GM19193 (cell line): ENCODE results near the gene CENPO.
A peak's percentile ranks its signal among the peaks of the same experiment; 100 is the strongest.

Experiments used
- POLR2A ChIP-seq: IDR thresholded peaks from 4 replicates; pipeline ENCODE4 v1.6.1; 2011; ENCODE audit not compliant: insufficient read depth, insufficient read length; ENCODE audit errors: extremely low read depth

Gene CENPO

GRCh38 chr2:24792874-24793760 is at the start of gene CENPO, which contains the start of gene PTRHD1:
TSS of gene CENPO (plus strand) at chr2:24793425. CDS start at chr2:24793920, 495 bp downstream.
TSS of gene PTRHD1 (minus strand) at chr2:24793391. CDS start at chr2:24793377, 14 bp downstream.
- peak; percentile 89 for TF ChIP-seq POLR2A

GRCh38 chr2:24743924-24744323 is 49.3 kb upstream of the CENPO start:
- no peak for TF ChIP-seq POLR2A

- no peak for TF ChIP-seq POLR2A
Measured at GRCh38 chr2:24744356-24744755, 48.9 kb upstream of the CENPO start.

GRCh38 chr2:24745825-24746224 is 47.4 kb upstream of the CENPO start:
- TF ChIP-seq POLR2A: no peak

GRCh38 chr2:24747299-24747698 is 45.9 kb upstream of the CENPO start:
- no peak for TF ChIP-seq POLR2A

GRCh38 chr2:24749069-24749691 is 44.0 kb upstream of the CENPO start:
- no peak for TF ChIP-seq POLR2A

GRCh38 chr2:24754985-24755705 is 38.1 kb upstream of the CENPO start:
- no peak for TF ChIP-seq POLR2A

- TF ChIP-seq POLR2A: no peak
Measured at GRCh38 chr2:24756789-24757188, 36.4 kb upstream of the CENPO start.

- TF ChIP-seq POLR2A: no peak
Measured at GRCh38 chr2:24761866-24762265, 31.4 kb upstream of the CENPO start.

GRCh38 chr2:24762518-24762917 is 30.7 kb upstream of the CENPO start:
- no peak for TF ChIP-seq POLR2A

- TF ChIP-seq POLR2A: no peak
Measured at GRCh38 chr2:24763843-24764242, 29.4 kb upstream of the CENPO start.

GRCh38 chr2:24766609-24767008 is 26.6 kb upstream of the CENPO start:
- no peak for TF ChIP-seq POLR2A

GRCh38 chr2:24768013-24768412 is 25.2 kb upstream of the CENPO start:
- TF ChIP-seq POLR2A: no peak

- TF ChIP-seq POLR2A: no peak
Measured at GRCh38 chr2:24768601-24769000, 24.6 kb upstream of the CENPO start.

GRCh38 chr2:24771061-24771460 is 22.2 kb upstream of the CENPO start:
- TF ChIP-seq POLR2A: no peak
